HEK293 (cell line): ENCODE data around the gene MAP1LC3B2.

Experiments used
- CTCF ChIA-PET: fragments of 350-600 bp; formaldehyde crosslinking; extraction: SDS; loops from one replicate; lab custom pipeline; 2021; ENCODE audit warnings: antibody characterized with exemption; lab: Yijun Ruan, JAX
- POLR2A ChIA-PET: fragments of 300-600 bp; formaldehyde crosslinking; extraction: SDS; loops from one replicate; lab custom pipeline; 2020; ENCODE audit warnings: antibody characterized with exemption, inconsistent platforms; lab: Yijun Ruan, JAX
- H3K27ac ChIP-seq: fragments of 200-500 bp; sonication (Bioruptor generic); 2 replicates; pipeline ENCODE4 v1.5.1; 2014; ENCODE audit warnings: low read depth, low read length, control low read depth, inconsistent platforms; ENCODE audit errors: extremely low read depth
- H3K36me3 ChIP-seq, 2 experiments: fragments of 200-500 bp in 1 of 2; sonication (Bioruptor generic) in 1 of 2; 1 replicate in 1 of 2; 2 replicates in 1 of 2; pipeline ENCODE4 v1.5.1; 2014 to 2017; ENCODE audit warnings: inconsistent platforms in 2 of 2, low read length in 2 of 2; ENCODE audit not compliant: control insufficient read depth in 2 of 2, insufficient read depth in 1 of 2
- H3K4me1 ChIP-seq: fragments of 200-500 bp; sonication (Bioruptor generic); 2 replicates; pipeline ENCODE4 v1.5.1; 2014; ENCODE audit warnings: mild to moderate bottlenecking, low read length, inconsistent platforms; ENCODE audit not compliant: control insufficient read depth, insufficient read depth
- H3K4me3 ChIP-seq: 2 replicates; pipeline ENCODE4 v1.5.1; 2011; ENCODE audit warnings: low read depth, mild to moderate bottlenecking, control low read depth, low read length, moderate library complexity
- H3K9me3 ChIP-seq: fragments of 200-500 bp; sonication (Bioruptor generic); 2 replicates; pipeline ENCODE4 v1.5.1; 2014; ENCODE audit warnings: low read depth, low read length, inconsistent platforms; ENCODE audit not compliant: control insufficient read depth, insufficient read depth
- CTCF ChIP-seq: fragments of 450-650 bp; formaldehyde crosslinking; IDR thresholded peaks from 2 replicates; pipeline ENCODE4 v1.5.1; 2016; ENCODE audit warnings: missing biosample characterization, missing genetic modification characterization
- GLIS1 ChIP-seq: fragments of 450-650 bp; formaldehyde crosslinking; IDR thresholded peaks from 2 replicates; pipeline ENCODE4 v1.5.1; 2016; ENCODE audit warnings: missing biosample characterization, missing genetic modification characterization
- IKZF3 ChIP-seq: fragments of 450-650 bp; IDR thresholded peaks from 2 replicates; pipeline ENCODE4 v1.5.0; 2018; ENCODE audit warnings: missing biosample characterization, mild to moderate bottlenecking, missing genetic modification characterization, moderate library complexity
- KLF1 ChIP-seq: fragments of 450-650 bp; formaldehyde crosslinking; IDR thresholded peaks from 2 replicates; pipeline ENCODE4 v1.5.1; 2016; ENCODE audit warnings: missing biosample characterization, missing genetic modification characterization
- PRDM1 ChIP-seq: fragments of 450-650 bp; formaldehyde crosslinking; IDR thresholded peaks from 2 replicates; pipeline ENCODE4; 2016; ENCODE audit warnings: missing biosample characterization, missing genetic modification characterization
- YY1 ChIP-seq: fragments of 450-650 bp; formaldehyde crosslinking; IDR thresholded peaks from 2 replicates; pipeline ENCODE4 v1.5.1; 2018; ENCODE audit warnings: missing biosample characterization, missing genetic modification characterization
- ZBTB1 ChIP-seq: fragments of 450-650 bp; formaldehyde crosslinking; IDR thresholded peaks from 2 replicates; pipeline ENCODE4 v1.5.1; 2016; ENCODE audit warnings: missing biosample characterization, missing genetic modification characterization
- ZFP37 ChIP-seq: fragments of 450-650 bp; formaldehyde crosslinking; IDR thresholded peaks from 2 replicates; pipeline ENCODE4 v1.5.1; 2016; ENCODE audit warnings: missing biosample characterization, missing genetic modification characterization
- ZIC2 ChIP-seq: fragments of 450-650 bp; formaldehyde crosslinking; IDR thresholded peaks from 2 replicates; pipeline ENCODE4 v1.5.1; 2016; ENCODE audit warnings: missing biosample characterization, missing genetic modification characterization
- ZNF132 ChIP-seq: fragments of 450-650 bp; formaldehyde crosslinking; IDR thresholded peaks from 2 replicates; pipeline ENCODE4 v1.5.1; 2017; ENCODE audit warnings: missing biosample characterization, missing genetic modification characterization, borderline replicate concordance
- ZNF19 ChIP-seq: fragments of 450-650 bp; formaldehyde crosslinking; IDR thresholded peaks from 2 replicates; pipeline ENCODE4; 2016; ENCODE audit warnings: missing biosample characterization, missing genetic modification characterization, low read depth
- ZNF23 ChIP-seq: fragments of 450-650 bp; formaldehyde crosslinking; IDR thresholded peaks from 2 replicates; pipeline ENCODE4 v1.5.1; 2016; ENCODE audit warnings: missing biosample characterization, missing genetic modification characterization, borderline replicate concordance
- ZNF239 ChIP-seq: fragments of 450-650 bp; formaldehyde crosslinking; IDR thresholded peaks from 2 replicates; pipeline ENCODE4 v1.5.1; 2016; ENCODE audit warnings: missing biosample characterization, missing genetic modification characterization
- ZNF280D ChIP-seq: fragments of 450-650 bp; formaldehyde crosslinking; IDR thresholded peaks from 2 replicates; pipeline ENCODE4 v1.5.1; 2016; ENCODE audit warnings: missing biosample characterization, missing genetic modification characterization
- ZNF341 ChIP-seq: fragments of 450-650 bp; formaldehyde crosslinking; IDR thresholded peaks from 2 replicates; pipeline ENCODE4; 2016; ENCODE audit warnings: low read depth, missing biosample characterization, missing genetic modification characterization
- ZNF391 ChIP-seq: fragments of 450-650 bp; formaldehyde crosslinking; IDR thresholded peaks from 2 replicates; pipeline ENCODE4 v1.5.1; 2016; ENCODE audit warnings: low read depth, missing biosample characterization, missing genetic modification characterization, borderline replicate concordance
- ZNF433 ChIP-seq: fragments of 450-650 bp; formaldehyde crosslinking; IDR thresholded peaks from 2 replicates; pipeline ENCODE4 v1.5.1; 2016; ENCODE audit warnings: missing biosample characterization, missing genetic modification characterization, low read depth
- ZNF514 ChIP-seq: fragments of 450-650 bp; formaldehyde crosslinking; IDR thresholded peaks from 2 replicates; pipeline ENCODE4 v1.5.1; 2016; ENCODE audit warnings: missing biosample characterization, missing genetic modification characterization
- ZNF548 ChIP-seq: fragments of 450-650 bp; formaldehyde crosslinking; IDR thresholded peaks from 2 replicates; pipeline ENCODE4 v1.5.1; 2016; ENCODE audit warnings: missing biosample characterization, missing genetic modification characterization
- ZNF610 ChIP-seq: fragments of 450-650 bp; formaldehyde crosslinking; IDR thresholded peaks from 2 replicates; pipeline ENCODE4 v1.5.1; 2016; ENCODE audit warnings: missing biosample characterization, missing genetic modification characterization, borderline replicate concordance
- ZNF621 ChIP-seq: fragments of 450-650 bp; formaldehyde crosslinking; IDR thresholded peaks from 2 replicates; pipeline ENCODE4 v1.5.1; 2017; ENCODE audit warnings: missing biosample characterization, missing genetic modification characterization
- ZNF624 ChIP-seq: fragments of 450-650 bp; formaldehyde crosslinking; IDR thresholded peaks from 2 replicates; pipeline ENCODE4 v1.5.1; 2017; ENCODE audit warnings: missing biosample characterization, missing genetic modification characterization
- ZNF654 ChIP-seq: fragments of 450-650 bp; formaldehyde crosslinking; IDR thresholded peaks from 2 replicates; pipeline ENCODE4 v1.5.1; 2016; ENCODE audit warnings: low read depth, missing biosample characterization, missing genetic modification characterization
- ZNF792 ChIP-seq: fragments of 450-650 bp; formaldehyde crosslinking; IDR thresholded peaks from 2 replicates; pipeline ENCODE4 v1.5.1; 2016; ENCODE audit warnings: missing biosample characterization, missing genetic modification characterization
- TF ChIP-seq, protein P1 (sequence below): fragments of 450-650 bp; formaldehyde crosslinking; IDR thresholded peaks from 2 replicates; pipeline ENCODE4 v1.5.1; 2016; ENCODE audit warnings: missing biosample characterization, missing genetic modification characterization

The MAP1LC3B2 gene

GRCh38 chr12:116609319-116610114, 50.3 kb downstream of the MAP1LC3B2 start:
- no peak overlapping the region for H3K27ac ChIP-seq
- TF ChIP-seq ZNF654 (tag by site-specific recombination) (peak; percentile 27), GLIS1 (0 out of 2 replicates have a peak, but pooled peaks have one; percentile 5), ZIC2 (tag by site-specific recombination) (peak; percentile 53), ZNF341 (tag by site-specific recombination) (peak; percentile 33; the same call in 1 of the 2 replicates), CTCF (peak; percentile 20; the same call in 1 of the 2 replicates), YY1 (tag by site-specific recombination) (no peak)
- TF ChIP-seq, protein P1, sequence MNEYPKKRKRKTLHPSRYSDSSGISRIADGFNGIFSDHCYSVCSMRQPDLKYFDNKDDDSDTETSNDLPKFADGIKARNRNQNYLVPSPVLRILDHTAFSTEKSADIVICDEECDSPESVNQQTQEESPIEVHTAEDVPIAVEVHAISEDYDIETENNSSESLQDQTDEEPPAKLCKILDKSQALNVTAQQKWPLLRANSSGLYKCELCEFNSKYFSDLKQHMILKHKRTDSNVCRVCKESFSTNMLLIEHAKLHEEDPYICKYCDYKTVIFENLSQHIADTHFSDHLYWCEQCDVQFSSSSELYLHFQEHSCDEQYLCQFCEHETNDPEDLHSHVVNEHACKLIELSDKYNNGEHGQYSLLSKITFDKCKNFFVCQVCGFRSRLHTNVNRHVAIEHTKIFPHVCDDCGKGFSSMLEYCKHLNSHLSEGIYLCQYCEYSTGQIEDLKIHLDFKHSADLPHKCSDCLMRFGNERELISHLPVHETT (tag by site-specific recombination), result no peak
- no peaks in the 10 kb centered on the region for H3K36me3 ChIP-seq
- ChIA-PET CTCF (interaction anchor here (0.6 to 2.3 kb wide), 21 partner anchors 7 to 1938 kb away, joined by 3 to 10 read pairs (median 4); no protein-coding TSS in a partner anchor), POLR2A (interaction anchor here (0.5 to 0.6 kb wide), 2 partner anchors 64 to 128 kb away, joined by 3 to 4 read pairs; no protein-coding TSS in a partner anchor)
- H3K9me3 ChIP-seq, result no peaks in the 10 kb centered on the region
- H3K4me1 ChIP-seq, result no peaks in the 10 kb centered on the region
- no peak overlapping the region for H3K4me3 ChIP-seq

GRCh38 chr12:116610971-116611541, 51.9 kb downstream of the MAP1LC3B2 start:
- no peaks in the 10 kb centered on the region for H3K9me3 ChIP-seq
- no peak overlapping the region for H3K27ac ChIP-seq
- H3K36me3 ChIP-seq, result no peaks in the 10 kb centered on the region
- ChIA-PET POLR2A (interaction anchor here (0.7 kb wide), 1 partner anchor 455 kb away, joined by 3 read pairs; no protein-coding TSS in a partner anchor), CTCF (interaction anchor here (0.6 to 2.3 kb wide), 4 partner anchors 9 to 431 kb away, joined by 3 to 10 read pairs (median 4); no protein-coding TSS in a partner anchor)
- H3K4me3 ChIP-seq, result no peak overlapping the region
- TF ChIP-seq ZNF514 (no peak), KLF1 (0 out of 2 replicates have a peak, but pooled peaks have one; percentile 22), PRDM1 (tag by site-specific recombination) (no peak), ZNF624 (tag by site-specific recombination) (no peak)
- TF ChIP-seq, all 188 proteins: peak for 1
- H3K4me1 ChIP-seq, result no peaks in the 10 kb centered on the region

DNA sequence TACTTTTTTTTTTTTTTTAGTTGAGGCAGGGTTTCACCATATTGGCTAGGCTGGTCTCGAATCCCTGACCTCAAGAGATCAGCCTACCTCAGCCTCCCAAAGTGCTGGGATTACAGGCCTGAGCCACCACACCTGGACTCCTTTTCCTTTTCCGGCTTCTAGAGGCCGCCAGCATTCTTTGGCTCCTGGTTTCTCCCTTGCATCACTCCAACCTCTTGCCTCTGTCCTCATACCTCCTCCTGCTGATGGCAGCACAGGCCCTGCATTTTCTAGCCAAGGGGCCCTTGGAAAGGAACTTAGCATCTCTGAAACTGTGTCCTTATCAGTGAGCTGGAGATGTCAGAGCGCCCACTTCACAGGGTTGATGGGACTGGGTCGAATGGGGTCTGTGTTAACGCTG, 53.3 kb downstream of the MAP1LC3B2 start:
- no peak overlapping the region for H3K27ac ChIP-seq
- H3K36me3 ChIP-seq, result no peaks in the 10 kb centered on the region
- ChIA-PET POLR2A (no interaction called here), CTCF (interaction anchor here (0.7 kb wide), 1 partner anchor 617 kb away, joined by 4 read pairs; no protein-coding TSS in a partner anchor)
- H3K9me3 ChIP-seq, result no peaks in the 10 kb centered on the region
- no peaks in the 10 kb centered on the region for H3K4me1 ChIP-seq
- no peak overlapping the region for H3K4me3 ChIP-seq
- TF ChIP-seq ZNF19 (tag by site-specific recombination), result no peak
- no peak for TF ChIP-seq ZNF391 (tag by site-specific recombination)
- no peak for TF ChIP-seq ZNF433 (tag by site-specific recombination)
- TF ChIP-seq ZNF610 (tag by site-specific recombination), result no peak
- no peak for TF ChIP-seq ZNF514
- TF ChIP-seq ZNF621 (tag by site-specific recombination), result no peak
- no peak for TF ChIP-seq IKZF3
- TF ChIP-seq ZFP37 (tag by site-specific recombination), result no peak
- TF ChIP-seq ZNF239 (tag by site-specific recombination), result no peak
- TF ChIP-seq ZNF23, result no peak
- no peak for TF ChIP-seq ZNF548 (tag by site-specific recombination)
- TF ChIP-seq ZNF280D, result no peak
- TF ChIP-seq ZNF132, result no peak
- TF ChIP-seq ZBTB1 (tag by site-specific recombination), result no peak
- no peak for TF ChIP-seq ZNF792 (tag by site-specific recombination)
